Measurements from ENCODE around the gene GLB1L3.
"Not testable (repeated sequence)": the region's sequence is repeated elsewhere in the genome, so short reads cannot be mapped to it uniquely, and the experiment has no call there.

Gene GLB1L3

DNA sequence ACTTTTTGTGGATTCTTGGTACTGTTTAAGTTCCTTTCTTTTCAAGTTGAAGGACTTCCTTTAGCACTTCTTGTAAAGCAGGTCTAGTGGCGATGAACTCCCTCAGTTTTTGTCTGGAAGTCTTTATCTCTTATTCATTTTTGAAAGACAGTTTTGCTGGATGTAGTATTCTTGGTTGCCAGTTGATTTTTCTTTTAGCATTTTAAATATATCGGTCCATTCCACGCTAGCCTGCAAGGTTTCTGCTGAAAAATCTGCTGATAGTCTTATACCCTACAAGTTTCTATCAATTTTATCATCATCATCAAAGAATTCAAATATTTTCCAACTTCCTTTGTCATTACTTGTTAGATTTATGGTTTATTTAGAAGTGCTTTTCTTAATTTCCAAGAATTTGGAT, 40.9 kb downstream of the GLB1L3 start:
- no peak for DNase-seq

GRCh38 chr11:134321373-134321772, 45.2 kb downstream of the GLB1L3 start:
- DNase-seq, result not testable (repeated sequence)

- DNase-seq, result no peak
Observed at GRCh38 chr11:134322553-134322952, 46.4 kb downstream of the GLB1L3 start.

- DNase-seq, result no peak
Observed at GRCh38 chr11:134328433-134328832, 52.3 kb downstream of the GLB1L3 start.

DNA sequence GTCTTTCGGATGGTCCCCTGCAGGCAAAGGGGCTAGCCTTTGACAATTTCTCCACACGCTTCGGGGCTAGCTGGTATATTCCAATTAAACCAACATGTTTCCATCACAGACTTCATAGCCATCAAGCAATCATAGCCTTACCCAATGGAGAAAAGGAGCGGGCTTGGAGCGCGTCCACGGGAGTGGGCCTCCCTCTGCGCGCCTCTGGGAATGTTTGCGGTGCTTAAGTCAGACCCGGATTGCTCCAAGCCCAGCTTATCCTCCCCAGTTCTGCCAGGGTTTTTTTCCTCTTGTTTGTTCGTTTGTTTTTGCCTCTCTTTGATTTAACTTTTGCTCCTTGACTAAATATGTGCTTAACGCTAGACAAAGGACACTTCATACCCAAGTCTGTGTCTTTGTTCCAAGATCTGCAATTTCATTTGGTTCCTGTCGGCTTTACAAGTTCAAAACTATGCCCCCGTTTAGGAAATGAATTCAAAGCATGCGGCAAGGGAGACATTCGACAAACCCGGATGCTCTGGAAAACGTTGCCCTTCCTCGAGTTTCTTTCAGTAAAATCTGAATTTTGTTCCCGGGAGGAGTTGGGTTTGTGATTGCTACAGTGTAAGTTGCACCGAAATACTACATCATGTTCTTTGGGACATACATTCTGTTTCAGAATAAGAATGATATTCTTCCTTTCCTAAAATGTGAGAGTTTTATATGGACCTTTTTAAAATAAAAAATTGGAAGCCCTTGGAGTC, 54.6 kb downstream of the GLB1L3 start:
- no peak for DNase-seq

GRCh38 chr11:134331354-134332188, 55.4 kb downstream of the GLB1L3 start, which contains the start of gene GLB1L2:
Gene GLB1L2, plus strand, starts transcription at chr11:134331988. Its CDS starts 74 bp downstream, at chr11:134332062.
- DNase-seq, result peak; percentile 61

- no peak for DNase-seq
Observed at GRCh38 chr11:134332189-134332631, 56.0 kb downstream of the GLB1L3 start.

DNA sequence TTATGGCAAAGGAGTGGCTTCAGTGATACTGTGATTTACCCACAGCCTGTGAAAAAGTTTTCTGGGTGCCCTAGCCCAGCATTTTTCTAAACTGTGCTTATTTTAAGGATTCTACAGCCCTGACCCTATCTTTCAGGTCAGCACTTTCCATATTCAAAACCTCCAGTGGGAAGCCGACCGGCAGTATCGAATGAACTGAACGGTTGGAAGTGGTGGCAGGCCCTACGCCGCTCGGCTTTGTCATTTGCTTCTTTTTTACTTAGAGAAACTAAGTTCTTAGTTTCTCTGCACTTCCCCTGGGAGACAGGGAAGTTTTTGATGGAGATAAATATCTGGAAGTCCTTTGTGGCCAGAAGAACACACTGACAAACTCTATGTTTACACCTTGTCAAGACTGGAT, 56.6 kb downstream of the GLB1L3 start:
- no peak for DNase-seq

- DNase-seq, result no peak
Observed at GRCh38 chr11:134333312-134333711, 57.1 kb downstream of the GLB1L3 start.

DNA sequence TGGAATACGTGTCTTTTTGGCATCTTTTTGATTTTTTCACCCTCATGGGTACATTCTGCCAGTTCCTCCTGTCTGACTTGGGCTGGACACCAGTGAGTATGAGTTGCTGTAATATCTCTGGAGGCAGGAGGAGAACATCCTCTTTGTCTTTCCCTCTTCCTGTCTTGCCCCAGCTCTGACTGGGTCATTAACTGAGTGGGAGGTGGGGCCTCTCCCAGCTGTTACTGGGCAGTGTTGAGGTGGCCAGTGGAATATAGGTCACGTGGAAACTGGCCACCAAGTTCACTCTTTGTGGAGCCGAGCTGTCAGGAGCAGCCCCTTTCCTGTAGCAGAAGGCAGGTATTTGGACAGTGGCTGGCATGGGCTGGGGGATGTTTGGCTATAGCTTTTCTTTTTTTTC, 57.8 kb downstream of the GLB1L3 start:
- DNase-seq, result no peak

- DNase-seq, result no peak
Observed at GRCh38 chr11:134334796-134335571, 58.8 kb downstream of the GLB1L3 start.

GRCh38 chr11:134337051-134337450, 60.9 kb downstream of the GLB1L3 start:
- no peak for DNase-seq

DNA sequence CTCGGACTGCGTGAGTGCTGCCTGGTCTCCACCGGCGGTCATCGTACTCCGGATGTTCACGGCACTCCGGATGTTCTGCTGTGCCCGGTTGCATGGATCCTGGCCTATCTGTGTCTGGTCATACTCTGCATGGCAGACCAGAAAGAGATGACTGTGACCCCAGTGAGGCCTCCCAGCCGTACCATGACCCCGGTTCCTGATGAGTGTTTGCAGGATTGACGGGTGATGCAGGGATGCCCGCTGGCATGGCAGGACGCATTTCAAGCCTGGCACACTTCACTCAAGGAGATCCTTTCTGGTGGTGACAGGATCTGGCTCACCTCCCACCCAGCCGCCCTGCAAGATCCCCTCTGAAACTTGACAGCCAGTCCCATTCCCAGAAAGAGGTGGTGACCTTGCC, 61.9 kb downstream of the GLB1L3 start:
- DNase-seq, result no peak

- no peak for DNase-seq
Observed at GRCh38 chr11:134338654-134339053, 62.5 kb downstream of the GLB1L3 start.

DNA sequence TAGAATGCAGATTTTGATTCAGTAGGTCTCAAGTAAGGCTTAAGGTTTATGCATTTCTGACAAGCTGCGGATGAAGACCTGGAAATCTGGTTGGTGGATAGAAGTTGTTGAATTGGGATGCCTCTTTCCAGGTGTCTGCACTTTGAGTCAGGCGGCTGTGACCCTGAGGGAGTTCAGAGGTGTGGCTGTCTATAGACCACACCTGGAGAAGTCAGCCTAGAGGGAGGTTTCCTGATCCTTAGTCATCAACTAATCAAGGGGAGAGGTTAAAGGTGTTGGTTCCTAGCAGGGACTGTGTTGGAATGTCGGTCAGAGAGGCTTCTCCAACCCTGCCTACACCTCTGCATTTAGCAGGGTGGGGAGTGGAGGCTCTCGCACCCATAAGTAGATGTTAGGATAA, 63.6 kb downstream of the GLB1L3 start:
- DNase-seq, result no peak

DNA sequence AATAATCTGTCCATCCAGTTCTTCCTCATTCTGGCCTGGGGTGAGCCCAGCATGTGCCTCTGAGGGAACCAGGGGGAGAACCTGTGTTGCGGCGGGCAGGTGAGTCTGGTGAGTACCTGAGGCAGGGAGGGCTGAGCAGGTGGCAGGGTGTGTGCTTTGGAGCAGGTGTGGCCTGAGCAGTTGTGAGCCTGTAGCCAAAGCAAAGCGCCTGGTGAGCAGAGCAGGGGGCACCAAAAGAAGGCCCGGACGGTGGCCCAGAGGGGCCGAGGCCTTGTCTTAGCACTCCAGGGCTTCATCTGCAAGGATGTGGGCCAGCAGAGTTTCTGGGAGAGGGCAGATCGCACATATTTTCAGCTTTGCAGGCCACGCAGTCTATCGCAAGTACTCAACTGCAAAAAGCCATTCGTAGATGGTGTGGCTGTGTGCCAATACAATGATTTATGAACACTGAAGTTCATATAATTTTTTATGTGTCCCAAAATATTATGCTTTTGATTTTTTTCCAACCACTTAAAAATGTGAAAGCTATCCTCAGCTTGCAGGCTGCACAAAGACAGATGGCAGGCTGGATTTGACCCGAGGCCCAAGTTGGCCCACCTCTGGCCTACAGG, 64.3 kb downstream of the GLB1L3 start:
- peak; percentile 31 for DNase-seq

DNA sequence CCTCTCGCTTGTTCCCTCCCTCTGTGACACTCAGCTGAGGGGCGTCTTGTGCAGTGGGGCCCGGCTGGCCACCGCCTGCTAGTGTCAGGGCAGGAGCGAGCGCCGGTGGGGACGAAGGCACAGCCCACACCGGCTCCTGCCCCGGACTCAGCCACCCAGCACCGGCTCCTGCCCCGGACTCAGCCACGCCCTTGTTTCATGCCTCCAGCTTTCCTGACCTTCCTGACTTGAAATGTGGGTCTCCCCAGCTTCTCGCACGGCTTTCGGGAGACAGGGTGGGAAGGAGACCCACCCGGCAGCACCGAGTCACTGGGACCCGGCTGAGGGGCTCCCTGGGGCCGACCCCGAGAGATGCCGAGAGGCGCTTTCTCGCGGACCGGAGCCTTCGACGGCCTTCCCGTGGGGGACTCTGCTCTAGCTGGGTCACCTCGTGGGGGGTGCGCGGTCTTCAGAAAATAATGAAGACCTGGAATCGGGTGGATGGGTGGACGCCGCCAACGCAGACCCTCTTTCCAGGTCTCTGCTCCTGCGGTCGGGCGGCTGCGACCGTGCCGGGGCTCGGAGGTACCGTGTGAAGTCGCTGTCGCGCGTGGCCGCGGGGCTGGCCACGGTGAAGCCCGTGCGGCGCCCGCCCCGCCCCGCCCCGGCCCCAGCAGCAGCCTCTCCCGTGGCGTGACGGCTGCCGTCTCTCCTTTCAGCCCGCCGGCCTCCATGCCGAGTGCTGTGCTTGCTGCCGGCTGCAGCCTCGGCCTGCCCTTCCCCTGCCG, 65.8 kb downstream of the GLB1L3 start:
- DNase-seq, result no peak

DNA sequence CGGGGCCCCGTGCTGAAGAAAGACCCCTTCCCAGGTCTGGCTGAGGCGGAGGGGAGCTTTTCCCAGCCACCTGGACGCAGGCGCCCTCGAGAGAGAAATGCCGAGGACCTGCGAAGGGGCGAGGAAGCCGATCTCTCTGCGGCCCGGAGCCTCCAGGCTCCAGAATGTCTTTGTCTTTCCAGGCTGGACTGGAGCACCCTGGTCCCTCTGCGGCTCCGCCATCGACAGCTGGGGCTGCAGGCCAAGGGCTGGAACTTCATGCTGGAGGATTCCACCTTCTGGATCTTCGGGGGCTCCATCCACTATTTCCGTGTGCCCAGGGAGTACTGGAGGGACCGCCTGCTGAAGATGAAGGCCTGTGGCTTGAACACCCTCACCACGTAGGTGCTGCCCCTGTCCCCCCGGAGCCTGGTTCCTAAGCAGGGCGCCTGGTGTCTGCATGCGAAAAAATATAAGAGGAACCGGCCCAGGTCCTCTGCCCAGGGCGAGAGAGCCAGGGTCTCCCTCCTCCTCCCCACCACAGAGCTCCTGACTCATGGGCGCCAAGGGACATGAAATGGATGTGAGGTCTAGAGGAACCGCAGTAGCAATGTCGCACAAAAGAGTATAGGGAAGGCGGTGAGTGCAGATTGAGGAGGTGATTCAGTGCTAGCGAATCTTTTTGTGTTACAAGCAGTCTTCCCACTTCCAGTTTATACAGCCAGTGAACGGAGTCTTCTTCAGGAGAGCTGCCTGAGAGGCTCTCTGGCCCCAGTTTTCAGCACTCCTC, 66.6 kb downstream of the GLB1L3 start:
- DNase-seq, result no peak

DNA sequence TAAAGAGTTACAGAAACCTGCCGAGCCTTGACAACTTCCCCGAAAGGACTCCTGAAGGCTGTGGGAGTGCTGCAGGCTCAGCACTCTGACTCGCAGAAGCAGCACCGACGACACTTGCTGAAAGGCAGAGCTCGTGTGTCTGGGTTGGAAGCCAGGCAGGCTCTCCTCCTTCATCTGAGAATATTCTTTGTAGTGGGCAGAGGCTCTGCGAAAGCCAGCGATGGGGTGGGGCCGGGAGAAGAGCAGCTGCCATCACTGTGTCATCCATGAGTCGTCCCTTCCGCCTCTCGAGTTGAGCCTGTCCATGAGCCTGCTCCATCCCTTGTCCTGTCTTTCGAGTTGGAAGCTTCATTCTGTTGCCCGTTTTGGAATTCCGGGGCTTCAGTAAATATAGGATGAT, 67.5 kb downstream of the GLB1L3 start:
- no peak for DNase-seq

DNA sequence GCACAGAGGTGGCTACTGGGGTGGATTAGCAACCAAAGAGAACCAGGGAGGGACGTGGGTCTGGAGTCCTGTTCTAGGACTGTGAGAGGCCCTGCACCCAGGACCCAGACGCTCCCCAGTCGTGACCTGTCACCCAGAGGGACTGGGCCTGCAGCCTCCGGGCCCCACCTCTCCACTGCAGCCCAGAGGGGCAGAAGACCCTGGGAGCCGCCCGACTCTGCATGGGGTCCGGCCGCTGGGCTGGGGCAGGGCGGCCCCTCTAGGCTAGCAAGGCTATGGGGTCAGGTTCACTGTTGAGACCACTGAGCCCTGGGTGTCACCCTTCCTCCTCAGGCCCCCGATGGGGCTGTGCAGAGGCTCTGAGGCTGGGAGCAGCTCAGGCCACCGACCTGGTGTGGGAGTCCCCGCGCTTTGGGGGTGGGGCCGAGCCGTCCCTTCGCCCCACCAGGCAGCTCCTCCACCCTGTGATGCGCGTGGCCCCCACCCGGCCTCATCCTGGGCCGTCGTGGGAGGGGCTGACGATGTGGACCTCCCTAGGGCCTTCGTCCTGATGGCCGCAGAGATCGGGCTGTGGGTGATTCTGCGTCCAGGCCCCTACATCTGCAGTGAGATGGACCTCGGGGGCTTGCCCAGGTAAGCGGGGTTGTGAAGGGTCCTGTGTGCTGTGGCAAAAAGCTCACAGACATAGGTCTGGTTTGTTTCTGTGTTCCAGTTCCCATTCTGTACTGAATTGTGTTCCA, 68.5 kb downstream of the GLB1L3 start:
- not testable (repeated sequence) for DNase-seq

DNA sequence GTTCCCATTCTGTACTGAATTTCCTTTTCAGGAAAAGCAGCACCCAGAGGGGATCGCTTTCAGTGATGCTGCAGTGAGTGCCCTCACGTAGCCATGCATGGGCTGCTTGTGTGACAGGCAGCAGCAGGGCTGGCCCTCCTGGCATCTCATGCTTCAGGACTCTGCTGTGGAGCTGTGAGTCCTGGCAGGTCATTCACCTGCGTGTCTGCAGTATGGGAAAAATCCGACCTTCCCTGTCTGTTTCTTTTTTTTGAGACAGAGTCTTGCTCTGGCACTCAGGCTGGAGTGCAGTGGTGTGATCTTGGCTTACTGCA, 69.0 kb downstream of the GLB1L3 start:
- DNase-seq, result no peak

Data from NCI-H2029 (cell line).